Gastroesophageal sphincter (tissue), 4 donors: ENCODE data around the gene BACH2. TPM values are rescaled to one million over a fixed set of nuclear protein-coding genes. Genes with fewer than 3 reads are reported as not detected.

Experiments used
- ATAC-seq: fragments of 150-250 bp; one replicate; pipeline ENCODE4 v1.9.1; 2016; ENCODE audit warnings: mild to moderate bottlenecking, moderate library complexity
- H3K27ac ChIP-seq, 4 donors: fragments of 200-600 bp; sonication (generic) in 3 of 4; 1 replicate in 3 of 4; 2 replicates in 1 of 4; pipeline ENCODE4 v1.5.1; 2016 to 2019
- H3K27me3 ChIP-seq: fragments of 200-600 bp; sonication (generic); one replicate; pipeline ENCODE4 v1.5.1; 2019
- H3K36me3 ChIP-seq, 2 donors: fragments of 200-600 bp; sonication (generic); one replicate each; pipeline ENCODE4 v1.5.1; 2019; ENCODE audit warnings: control low read depth in 1 of 2
- H3K4me1 ChIP-seq, 3 donors: fragments of 200-600 bp; sonication (generic); 1 replicate in 2 of 3; 2 replicates in 1 of 3; pipeline ENCODE4 v1.5.1; 2016 to 2019; ENCODE audit warnings: control low read depth in 2 of 3
- H3K4me3 ChIP-seq, 2 donors: fragments of 200-600 bp; sonication (generic); one replicate each; pipeline ENCODE4 v1.5.1; 2019; ENCODE audit warnings: mild to moderate bottlenecking in 1 of 2, moderate library complexity in 1 of 2
- H3K9me3 ChIP-seq, 3 donors: fragments of 200-600 bp; sonication (generic); one replicate each; pipeline ENCODE4 v1.5.1; 2017 to 2019; ENCODE audit warnings: control low read depth in 2 of 3
- EP300 ChIP-seq: sonication (generic); formaldehyde crosslinking; IDR thresholded peaks from one replicate; pipeline ENCODE4 v1.6.1; 2017; ENCODE audit warnings: antibody characterized with exemption, mild to moderate bottlenecking
- POLR2A ChIP-seq, 2 donors: fragments of 450-650 bp; IDR thresholded peaks; one replicate each; pipeline ENCODE4 v1.6.1; 2017; ENCODE audit warnings: antibody characterized with exemption in 2 of 2, mild to moderate bottlenecking in 2 of 2, moderate library complexity in 1 of 2
- POLR2AphosphoS5 ChIP-seq: sonication (generic); formaldehyde crosslinking; IDR thresholded peaks from one replicate; pipeline ENCODE4 v1.6.1; 2017; ENCODE audit warnings: antibody characterized with exemption
- WGBS, 2 donors: methylation state at CpG; one replicate each; pipeline ENCODE4 v1.1.5; 2018; ENCODE audit warnings: low coverage in 1 of 2; 5-methylcytosine and 5-hydroxymethylcytosine counted together
- total RNA-seq, 4 donors: library from RNA; depleted of rRNA; stranded (reverse); fragments of >200 nt; gene quantifications; one replicate each; pipeline ENCODE4 v1.1.0, GENCODE V29; 2016
- TF ChIP-seq, protein P1 (sequence below), 4 experiments: fragments of 200-600 bp in 2 of 4; fragments of 450-650 bp in 2 of 4; sonication (generic) in 1 of 4; IDR thresholded peaks; one replicate each; pipeline ENCODE4 v1.5.1; 2017 to 2019; ENCODE audit warnings: antibody characterized with exemption in 4 of 4, mild to moderate bottlenecking in 2 of 4, moderate library complexity in 2 of 4

Gene BACH2
- total RNA-seq, 4 donors from 2014 or later = 3.5 to 10.4 (median 3.9) TPM

- 92 to 100% methylated on average over 2 to 5 of the region's 5 CpGs for WGBS, 2 donors
- Histone ChIP-seq H3K27ac (no peak overlapping the region), H3K9me3 (no peaks in the 10 kb centered on the region), H3K36me3 (peaks cover 0 to 10% of the 10 kb centered on the region in 2 donors), H3K27me3 (no peaks in the 10 kb centered on the region), H3K4me1 (peaks cover 3 to 36% (median 4%) of the 10 kb centered on the region in 3 donors), H3K4me3 (no peak overlapping the region)
- no peak for ATAC-seq
- TF ChIP-seq, protein P1, sequence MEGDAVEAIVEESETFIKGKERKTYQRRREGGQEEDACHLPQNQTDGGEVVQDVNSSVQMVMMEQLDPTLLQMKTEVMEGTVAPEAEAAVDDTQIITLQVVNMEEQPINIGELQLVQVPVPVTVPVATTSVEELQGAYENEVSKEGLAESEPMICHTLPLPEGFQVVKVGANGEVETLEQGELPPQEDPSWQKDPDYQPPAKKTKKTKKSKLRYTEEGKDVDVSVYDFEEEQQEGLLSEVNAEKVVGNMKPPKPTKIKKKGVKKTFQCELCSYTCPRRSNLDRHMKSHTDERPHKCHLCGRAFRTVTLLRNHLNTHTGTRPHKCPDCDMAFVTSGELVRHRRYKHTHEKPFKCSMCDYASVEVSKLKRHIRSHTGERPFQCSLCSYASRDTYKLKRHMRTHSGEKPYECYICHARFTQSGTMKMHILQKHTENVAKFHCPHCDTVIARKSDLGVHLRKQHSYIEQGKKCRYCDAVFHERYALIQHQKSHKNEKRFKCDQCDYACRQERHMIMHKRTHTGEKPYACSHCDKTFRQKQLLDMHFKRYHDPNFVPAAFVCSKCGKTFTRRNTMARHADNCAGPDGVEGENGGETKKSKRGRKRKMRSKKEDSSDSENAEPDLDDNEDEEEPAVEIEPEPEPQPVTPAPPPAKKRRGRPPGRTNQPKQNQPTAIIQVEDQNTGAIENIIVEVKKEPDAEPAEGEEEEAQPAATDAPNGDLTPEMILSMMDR (IDR thresholded peaks at IDR 0.05) = no peak
- no peak for TF ChIP-seq EP300
- TF ChIP-seq POLR2AphosphoS5 = no peak
- no peak for TF ChIP-seq POLR2A (IDR thresholded peaks at IDR 0.05)
Measured at GRCh38 chr6:90004511-90004910, 292.1 kb downstream of the BACH2 start.

DNA sequence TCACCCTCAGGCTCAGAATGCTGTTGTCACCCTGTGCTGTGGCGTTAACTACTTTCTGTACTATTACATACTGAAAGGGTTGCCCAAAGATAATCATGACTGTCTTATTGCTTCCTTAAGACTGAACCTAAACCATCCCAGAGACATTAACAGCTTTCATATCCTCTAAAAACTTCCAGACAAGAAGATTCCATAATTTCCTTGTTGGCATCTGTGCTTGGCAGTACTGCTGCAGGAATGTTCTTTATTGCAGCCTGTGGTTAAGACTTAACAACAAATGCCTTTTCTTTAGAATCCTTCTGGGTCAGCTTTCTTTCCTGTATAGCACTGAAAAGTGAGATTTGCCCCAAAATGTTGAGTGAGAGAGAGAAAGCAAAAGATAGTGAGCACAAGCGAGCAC, 292.7 kb downstream of the BACH2 start:
- peaks cover 3 to 36% (median 6%) of the 10 kb centered on the region in 3 donors for H3K4me1 ChIP-seq
- TF ChIP-seq POLR2AphosphoS5 (no peak), POLR2A (IDR thresholded peaks at IDR 0.05) (no peak), EP300 (no peak)
- TF ChIP-seq, protein P1 (IDR thresholded peaks at IDR 0.05) = no peak
- 92 to 100% methylated on average over 1 to 2 of the region's 2 CpGs for WGBS, 2 donors
- H3K27me3 ChIP-seq = no peaks in the 10 kb centered on the region
- no peak overlapping the region for H3K4me3 ChIP-seq
- H3K36me3 ChIP-seq = peaks cover 0 to 10% of the 10 kb centered on the region in 2 donors
- H3K9me3 ChIP-seq = no peaks in the 10 kb centered on the region
- H3K27ac ChIP-seq = no peak overlapping the region
- no peak for ATAC-seq

DNA sequence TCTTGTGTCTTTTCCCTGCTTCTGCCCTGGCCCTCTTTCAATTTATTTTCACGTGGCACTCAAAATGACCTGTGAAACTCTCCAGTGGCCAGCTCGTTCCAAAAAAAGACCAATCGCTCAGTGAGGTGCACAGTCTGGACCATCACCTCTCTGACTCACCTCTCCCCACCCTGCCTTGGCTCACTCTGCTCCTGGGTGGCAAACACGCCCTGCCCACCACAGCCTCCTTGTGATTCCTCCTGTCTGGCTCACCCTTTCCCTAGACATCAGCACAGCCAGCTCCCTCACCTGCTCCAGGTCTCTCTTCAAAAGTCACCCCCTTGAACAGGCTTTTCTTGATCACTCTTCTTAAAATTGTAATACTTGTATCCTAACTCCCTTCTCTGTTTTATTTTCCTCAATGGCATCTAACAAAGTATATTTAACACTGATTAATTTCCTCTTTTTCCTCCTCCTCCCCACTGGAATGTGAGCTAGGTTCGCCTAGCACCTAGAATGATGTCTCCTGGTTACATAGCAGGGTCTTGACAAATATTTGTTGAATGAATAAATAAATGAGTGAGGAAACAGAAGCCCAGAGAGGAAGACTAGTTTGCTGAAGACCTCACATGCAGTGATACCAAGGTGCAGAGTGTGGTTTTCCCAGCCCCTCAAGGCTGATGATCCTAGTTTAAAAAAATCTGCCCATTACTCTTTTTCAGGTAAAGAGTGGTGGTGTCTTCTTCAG, 293.4 kb downstream of the BACH2 start:
- peaks cover 0 to 7% of the 10 kb centered on the region in 2 donors for H3K36me3 ChIP-seq
- WGBS, 2 donors = 100% methylated on average over 1 to 3 of the region's 5 CpGs
- H3K4me3 ChIP-seq = no peak overlapping the region
- H3K27me3 ChIP-seq = no peaks in the 10 kb centered on the region
- no peaks in the 10 kb centered on the region for H3K9me3 ChIP-seq
- H3K4me1 ChIP-seq = peaks cover 4 to 36% (median 9%) of the 10 kb centered on the region in 3 donors
- TF ChIP-seq POLR2AphosphoS5 (no peak), POLR2A (IDR thresholded peaks at IDR 0.05) (no peak), EP300 (no peak)
- TF ChIP-seq, protein P1 (IDR thresholded peaks at IDR 0.05) = no peak
- no peak for ATAC-seq
- H3K27ac ChIP-seq = no peak overlapping the region

GRCh38 chr6:90000864-90001731, 295.5 kb downstream of the BACH2 start:
- WGBS, 2 donors = 100% methylated on average over 1 of the region's 5 CpGs
- TF ChIP-seq, protein P1 (IDR thresholded peaks at IDR 0.05) = no peak
- TF ChIP-seq EP300 (no peak), POLR2A (IDR thresholded peaks at IDR 0.05) (no peak), POLR2AphosphoS5 (no peak)
- Histone ChIP-seq H3K4me3 (no peak overlapping the region), H3K27me3 (no peaks in the 10 kb centered on the region), H3K4me1 (peaks cover 6 to 46% (median 9%) of the 10 kb centered on the region in 3 donors), H3K27ac (peak overlapping the region in 2 of 4 donors; percentile 10 to 61), H3K36me3 (no peaks in the 10 kb centered on the region), H3K9me3 (no peaks in the 10 kb centered on the region)
- ATAC-seq = no peak
